ENCODE measurements around the gene ANKS3. TPM values are rescaled to one million over a fixed set of nuclear protein-coding genes. Genes with fewer than 3 reads are reported as not detected.
A peak's percentile ranks its signal among the peaks of the same experiment; 100 is the strongest.

ANKS3 gene
- total RNA-seq, 1 donor from 2014 or later, result 13.7 TPM

DNA sequence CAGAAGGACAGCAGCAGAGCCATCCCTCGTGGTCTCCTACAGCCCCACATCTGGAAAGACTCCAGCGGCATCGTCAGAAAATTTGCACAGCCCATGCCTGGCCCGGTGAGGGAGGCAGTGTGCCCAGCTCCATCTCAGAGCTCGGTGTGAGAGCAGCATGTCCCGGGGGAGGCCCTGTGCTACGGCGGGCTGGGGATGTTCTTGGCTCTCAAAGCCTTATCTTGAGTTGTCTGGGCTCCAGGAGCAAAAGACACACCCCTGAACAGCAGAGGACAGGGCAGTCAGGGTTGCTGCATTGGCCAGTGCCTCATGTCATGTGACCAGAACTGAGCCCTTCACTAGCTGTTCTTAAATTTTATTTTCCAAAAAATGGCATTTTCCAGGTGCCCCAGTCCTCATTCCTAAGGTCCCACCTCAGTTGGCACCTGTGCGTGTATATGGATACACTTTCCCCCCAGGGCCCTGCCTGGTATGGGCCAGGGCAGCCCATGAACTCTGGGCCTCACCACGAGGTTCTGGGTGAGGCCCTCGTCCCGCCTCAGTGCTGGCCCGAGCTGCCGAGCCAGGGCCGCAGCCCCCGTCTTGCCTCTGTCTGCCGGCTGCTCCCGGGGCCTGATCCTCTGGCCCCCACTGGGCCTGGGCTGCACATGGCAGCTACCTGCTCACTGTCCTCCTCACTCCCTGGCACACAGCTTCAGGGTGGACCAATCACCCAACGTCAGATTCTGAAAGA is 37.7 kb downstream of the ANKS3 start:
- TF ChIP-seq, protein P1, sequence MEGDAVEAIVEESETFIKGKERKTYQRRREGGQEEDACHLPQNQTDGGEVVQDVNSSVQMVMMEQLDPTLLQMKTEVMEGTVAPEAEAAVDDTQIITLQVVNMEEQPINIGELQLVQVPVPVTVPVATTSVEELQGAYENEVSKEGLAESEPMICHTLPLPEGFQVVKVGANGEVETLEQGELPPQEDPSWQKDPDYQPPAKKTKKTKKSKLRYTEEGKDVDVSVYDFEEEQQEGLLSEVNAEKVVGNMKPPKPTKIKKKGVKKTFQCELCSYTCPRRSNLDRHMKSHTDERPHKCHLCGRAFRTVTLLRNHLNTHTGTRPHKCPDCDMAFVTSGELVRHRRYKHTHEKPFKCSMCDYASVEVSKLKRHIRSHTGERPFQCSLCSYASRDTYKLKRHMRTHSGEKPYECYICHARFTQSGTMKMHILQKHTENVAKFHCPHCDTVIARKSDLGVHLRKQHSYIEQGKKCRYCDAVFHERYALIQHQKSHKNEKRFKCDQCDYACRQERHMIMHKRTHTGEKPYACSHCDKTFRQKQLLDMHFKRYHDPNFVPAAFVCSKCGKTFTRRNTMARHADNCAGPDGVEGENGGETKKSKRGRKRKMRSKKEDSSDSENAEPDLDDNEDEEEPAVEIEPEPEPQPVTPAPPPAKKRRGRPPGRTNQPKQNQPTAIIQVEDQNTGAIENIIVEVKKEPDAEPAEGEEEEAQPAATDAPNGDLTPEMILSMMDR (conservative IDR thresholded peaks at IDR 0.05; ENCODE audit: low read depth, low read length), result no peak
- no peak for DNase-seq (ENCODE audit: low read depth)
- H3K4me3 ChIP-seq (ENCODE audit: low read depth, low read length), result no peak overlapping the region

DNA sequence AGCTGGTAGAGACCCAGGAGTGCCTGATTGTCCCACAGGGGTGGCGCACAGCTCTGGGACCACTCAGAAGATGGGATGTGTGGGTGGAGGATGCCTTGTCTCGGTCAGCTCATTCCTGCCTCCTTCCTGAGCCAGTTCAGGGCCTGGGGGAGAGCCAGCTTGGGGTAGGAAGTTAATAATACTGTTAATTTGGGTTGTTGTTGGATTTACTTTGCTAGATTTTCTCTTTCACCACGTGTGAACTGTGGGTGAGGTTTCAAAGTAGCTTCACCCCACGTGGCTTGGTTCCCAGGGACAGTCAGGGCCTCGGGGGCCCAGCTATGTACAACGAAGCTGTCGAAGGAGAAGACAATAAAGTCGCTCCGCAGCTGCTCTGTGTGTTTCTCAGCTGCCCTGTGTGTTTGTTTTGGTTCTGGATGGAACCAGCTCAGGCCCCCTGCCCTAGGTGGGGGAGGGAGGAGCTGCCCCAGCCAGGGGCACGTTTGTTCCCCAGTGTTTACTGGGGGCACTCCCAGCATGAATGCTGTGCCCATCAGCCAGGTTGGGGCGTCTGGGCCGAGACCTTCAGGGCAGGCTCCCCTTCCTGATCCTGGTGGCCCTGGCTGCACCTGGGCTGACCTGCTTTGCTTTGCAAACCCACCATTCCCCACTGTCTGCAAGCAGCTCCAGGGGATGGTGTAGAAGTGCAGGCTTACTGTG is 38.4 kb downstream of the ANKS3 start:
- TF ChIP-seq, protein P1 (conservative IDR thresholded peaks at IDR 0.05; ENCODE audit: low read depth, low read length), result peak; percentile 1
- no peak overlapping the region for H3K4me3 ChIP-seq (ENCODE audit: low read depth, low read length)
- no peak for DNase-seq (ENCODE audit: low read depth)

DNA sequence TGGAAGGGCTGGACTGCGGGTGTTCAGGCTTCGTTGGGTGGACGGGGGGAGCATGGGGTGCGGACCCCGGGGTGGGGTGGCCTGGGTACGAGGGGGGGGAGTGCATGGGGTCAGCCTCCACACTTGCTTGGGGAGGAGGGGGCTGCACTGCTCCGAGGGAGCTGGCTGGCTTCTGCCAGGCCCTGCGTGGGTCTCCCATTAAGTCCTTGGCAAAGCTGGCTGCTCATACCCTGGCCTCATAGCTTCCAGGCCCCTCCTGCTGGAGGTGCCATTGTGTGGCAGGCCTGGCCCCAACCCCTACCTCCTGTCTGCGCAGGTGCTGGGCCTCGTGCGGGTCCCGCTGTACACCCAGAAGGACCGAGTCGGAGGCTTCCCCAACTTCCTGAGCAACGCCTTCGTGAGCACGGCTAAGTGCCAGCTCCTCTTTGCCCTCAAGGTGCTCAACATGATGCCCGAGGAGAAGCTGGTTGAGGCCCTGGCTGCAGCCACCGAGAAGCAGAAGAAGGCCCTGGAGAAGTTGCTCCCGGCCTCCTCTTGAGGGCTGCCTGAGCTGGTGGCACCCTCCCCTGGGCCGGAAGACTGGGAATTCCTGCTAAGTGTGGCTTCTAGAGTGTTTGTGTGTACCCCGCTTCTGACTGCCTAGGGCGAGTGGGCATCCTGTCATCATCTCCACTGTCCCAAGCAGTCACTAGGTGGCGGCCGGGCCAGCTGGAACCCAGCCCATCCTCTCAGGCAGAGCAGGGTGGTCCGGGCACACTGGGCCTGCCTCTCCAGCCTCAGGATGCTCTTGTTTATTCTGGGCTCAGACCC is 39.2 kb downstream of the ANKS3 start:
- TF ChIP-seq, protein P1 (conservative IDR thresholded peaks at IDR 0.05; ENCODE audit: low read depth, low read length), result peak; percentile 11
- no peak for DNase-seq (ENCODE audit: low read depth)
- H3K4me3 ChIP-seq (ENCODE audit: low read depth, low read length), result peak overlapping the region; percentile 85

DNA sequence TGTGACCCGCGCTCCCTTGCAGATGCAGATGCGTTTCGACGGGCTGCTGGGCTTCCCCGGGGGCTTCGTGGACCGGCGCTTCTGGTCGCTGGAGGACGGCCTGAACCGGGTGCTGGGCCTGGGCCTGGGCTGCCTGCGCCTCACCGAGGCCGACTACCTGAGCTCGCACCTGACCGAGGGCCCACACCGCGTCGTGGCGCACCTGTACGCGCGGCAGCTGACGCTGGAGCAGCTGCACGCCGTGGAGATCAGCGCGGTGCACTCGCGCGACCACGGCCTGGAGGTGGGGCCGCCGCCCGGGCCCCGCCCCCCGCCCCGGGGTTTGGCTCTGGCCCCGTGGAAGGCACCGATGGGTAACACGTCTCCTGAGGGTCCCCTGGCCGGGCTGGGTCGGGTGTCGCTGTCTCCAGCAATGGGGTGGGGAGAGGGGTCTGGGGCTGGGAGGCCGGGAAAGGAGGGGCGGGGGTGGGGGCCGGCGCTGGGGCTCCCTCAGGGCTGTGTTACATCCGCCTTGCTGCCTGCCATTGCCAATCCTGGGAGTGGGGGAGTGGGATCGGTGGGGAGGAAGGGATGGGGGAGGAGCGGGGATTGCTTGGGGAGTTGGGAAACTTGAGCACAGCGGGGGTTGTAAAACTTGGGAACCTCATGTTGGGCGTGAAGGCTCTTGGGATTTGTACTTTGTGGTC is 40.0 kb downstream of the ANKS3 start:
- TF ChIP-seq, protein P1 (conservative IDR thresholded peaks at IDR 0.05; ENCODE audit: low read depth, low read length), result no peak
- no peak for DNase-seq (ENCODE audit: low read depth)
- peak overlapping the region; percentile 85 for H3K4me3 ChIP-seq (ENCODE audit: low read depth, low read length)

DNA sequence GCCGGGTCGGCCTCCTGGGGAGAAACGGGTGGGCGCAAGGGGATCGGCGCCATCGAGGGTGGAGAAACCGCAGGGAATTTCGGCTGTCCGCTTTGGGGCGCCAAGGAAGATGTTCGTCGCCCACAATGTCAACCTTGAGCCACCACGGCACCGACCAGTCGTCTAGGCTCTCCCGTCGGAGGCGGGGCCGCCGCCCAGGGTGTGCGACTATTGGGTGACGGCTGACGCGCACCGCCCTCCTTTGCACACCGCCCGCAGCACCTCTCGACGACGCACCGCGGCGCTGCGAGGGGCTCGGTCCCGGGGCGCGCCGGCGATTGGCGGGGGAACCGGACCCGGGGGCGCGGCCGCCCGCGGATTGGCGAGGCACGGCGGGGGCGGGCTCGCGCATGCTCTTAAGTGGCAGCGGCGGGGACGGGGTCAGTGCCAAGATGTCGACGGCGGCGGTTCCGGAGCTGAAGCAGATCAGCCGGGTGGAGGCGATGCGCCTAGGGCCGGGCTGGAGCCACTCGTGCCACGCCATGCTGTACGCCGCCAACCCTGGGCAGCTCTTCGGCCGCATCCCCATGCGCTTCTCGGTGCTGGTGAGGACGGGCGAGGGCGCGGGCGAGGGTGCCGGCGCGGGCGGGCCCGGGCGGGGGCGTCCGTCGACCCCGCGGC is 40.6 kb downstream of the ANKS3 start, which contains the start of gene NUDT16L1:
Gene NUDT16L1, plus strand, starts transcription at position 267 of the 660 bp plus-strand sequence. Its CDS starts 165 bp downstream, at position 432.
- H3K4me3 ChIP-seq (ENCODE audit: low read depth, low read length), result peak within 1 kb of the TSS; percentile 85
- no peak for DNase-seq (ENCODE audit: low read depth)
- TF ChIP-seq, protein P1 (conservative IDR thresholded peaks at IDR 0.05; ENCODE audit: low read depth, low read length), result no peak
